ENCODE measurements around the gene C10orf143.

GRCh38 chr10:130062201-130062600, 48.4 kb downstream of the C10orf143 start:
- no peak for TF ChIP-seq CTCF (IDR thresholded peaks at IDR 0.05 in 4 of 5, conservative IDR thresholded peaks at IDR 0.05 in 1 of 5)
- no peak for TF ChIP-seq POLR2A (IDR thresholded peaks at IDR 0.05)
